K562 (cell line): ENCODE results near the gene PTGIR. TPM values are rescaled to one million over a fixed set of nuclear protein-coding genes. Genes with fewer than 3 reads are reported as not detected.

Experiments used
- ATAC-seq: fragments of 200-7000 bp; cut with Tn5 transposase; 3 replicates; pipeline ENCODE4 v1.9.1; 2020; ENCODE audit warnings: moderate library complexity
- BruUV-seq: library from RNA; stranded (reverse); fragments of 400-500 nt; replicated peaks from 2 replicates; lab custom pipeline; 2021; lab: Mats Ljungman, UMichigan
- CTCF ChIA-PET: fragments of 300-600 bp; formaldehyde crosslinking; extraction: SDS; loops from one replicate; lab custom pipeline; 2021; ENCODE audit warnings: low intra/inter-chr PET ratio; lab: Yijun Ruan, JAX
- POLR2A ChIA-PET: fragments of 300-600, 350-650 bp; sonication (Branson Sonifier 250); formaldehyde crosslinking; extraction: SDS; loops from one replicate; lab custom pipeline; 2021; ENCODE audit warnings: antibody characterized with exemption, inconsistent platforms; lab: Yijun Ruan, JAX
- DNase-seq, 4 experiments: peaks; one replicate each; pipeline versions ENCODE4 v3.0.0 to v3.0.0-alpha.2; 2011 to 2018; ENCODE audit warnings: low spot score in 3 of 4, mixed read lengths in 3 of 4; ENCODE audit errors: extremely low read depth in 1 of 4
- FAIRE-seq: peaks from 2 replicates; lab custom pipeline; 2011; peaks lifted over from hg19 to GRCh38; lab: Jason Lieb, UNC
- H2AFZ ChIP-seq: 2 replicates; pipeline ENCODE4 v1.6.0; 2011; ENCODE audit warnings: low read depth, low read length, control low read depth, inconsistent platforms
- H3K27ac ChIP-seq: fragments of 200-600 bp; 3 replicates; pipeline ENCODE4 v1.8.0; 2011; ENCODE audit warnings: low read depth, mild to moderate bottlenecking, control low read depth, inconsistent platforms, low read length, moderate library complexity, mixed read lengths; ENCODE audit errors: extremely low read depth
- H3K27me3 ChIP-seq, 2 experiments: fragments of 300-600 bp in 1 of 2; 2 replicates in 1 of 2; 3 replicates in 1 of 2; pipeline versions ENCODE4 v1.6.0 to v1.8.0; 2011; ENCODE audit warnings: inconsistent platforms in 2 of 2, low read length in 2 of 2, mild to moderate bottlenecking in 1 of 2, mixed read lengths in 1 of 2, moderate library complexity in 1 of 2; ENCODE audit not compliant: control insufficient read depth in 2 of 2, insufficient read depth in 2 of 2
- H3K36me3 ChIP-seq: fragments of 300-600 bp; 3 replicates; pipeline ENCODE4 v1.8.0; 2011; ENCODE audit warnings: mild to moderate bottlenecking, low read length, inconsistent platforms; ENCODE audit not compliant: control insufficient read depth, insufficient read depth
- H3K4me1 ChIP-seq, 2 experiments: fragments of 200-600 bp in 1 of 2; replicated peaks in 1 of 2; 2 replicates in 1 of 2; 3 replicates in 1 of 2; pipeline versions ENCODE4 v1.5.1 to v1.8.0; 2011; ENCODE audit warnings: inconsistent platforms in 2 of 2, low read length in 2 of 2, mild to moderate bottlenecking in 1 of 2, mixed read lengths in 1 of 2, moderate library complexity in 1 of 2; ENCODE audit not compliant: control insufficient read depth in 2 of 2, insufficient read depth in 2 of 2
- H3K4me2 ChIP-seq: 2 replicates; pipeline ENCODE4 v1.6.1; 2011; ENCODE audit warnings: low read length, control low read depth, inconsistent platforms, mixed read lengths; ENCODE audit not compliant: insufficient read depth
- H3K4me3 ChIP-seq: fragments of 200-600 bp; sonication (generic), shearing (Covaris generic); 2 replicates; pipeline ENCODE4 v1.5.1; 2016; ENCODE audit warnings: control low read depth, inconsistent platforms
- H3K79me2 ChIP-seq: fragments of 200-600 bp; 3 replicates; pipeline ENCODE4 v1.8.0; 2011; ENCODE audit warnings: low read length, inconsistent platforms; ENCODE audit not compliant: control insufficient read depth, insufficient read depth
- H3K9ac ChIP-seq, 2 experiments: 2 replicates each; pipeline versions ENCODE4 v1.6.0 to v1.6.1; 2011; ENCODE audit warnings: low read depth in 2 of 2, low read length in 2 of 2, control low read depth in 1 of 2, inconsistent platforms in 1 of 2, mild to moderate bottlenecking in 1 of 2, mixed read lengths in 1 of 2; ENCODE audit not compliant: insufficient read depth in 1 of 2
- H3K9me1 ChIP-seq: one replicate; pipeline ENCODE4 v1.6.0; 2011; ENCODE audit warnings: inconsistent platforms, mild to moderate bottlenecking, low read length, moderate library complexity; ENCODE audit not compliant: control insufficient read depth, insufficient read depth
- H3K9me3 ChIP-seq: replicated peaks from 2 replicates; pipeline ENCODE4 v1.5.1; 2011; ENCODE audit warnings: low read depth, low read length, inconsistent platforms; ENCODE audit not compliant: control insufficient read depth, insufficient read depth
- H4K20me1 ChIP-seq: replicated peaks from 2 replicates; pipeline ENCODE4 v1.6.1; 2011; ENCODE audit warnings: low read length, inconsistent platforms, mixed read lengths; ENCODE audit not compliant: control insufficient read depth, insufficient read depth
- CEBPB ChIP-seq: fragments of 450-650 bp; IDR thresholded peaks from 2 replicates; pipeline ENCODE4 v1.6.1; 2016; ENCODE audit warnings: missing genetic modification characterization, missing compliant biosample characterization
- HDGF ChIP-seq: fragments of 450-650 bp; IDR thresholded peaks from 2 replicates; pipeline ENCODE4 v1.6.1; 2016
- HNRNPL ChIP-seq: fragments of 200-400 bp; formaldehyde crosslinking; IDR thresholded peaks from 2 replicates; pipeline ENCODE4 v1.6.1; 2017; ENCODE audit warnings: low read depth, mild to moderate bottlenecking, low read length
- NCOA6 ChIP-seq: fragments of 450-650 bp; IDR thresholded peaks from 2 replicates; pipeline ENCODE4 v1.6.1; 2017; ENCODE audit warnings: mild to moderate bottlenecking
- NELFE ChIP-seq: IDR thresholded peaks from 2 replicates; pipeline ENCODE4 v1.6.1; 2011; ENCODE audit warnings: mild to moderate bottlenecking; ENCODE audit not compliant: insufficient read depth, insufficient read length
- POU5F1 ChIP-seq: fragments of 150-350 bp; IDR thresholded peaks from 2 replicates; pipeline ENCODE4 v1.6.1; 2014; ENCODE audit warnings: borderline replicate concordance, low read length, low read depth, mild to moderate bottlenecking; ENCODE audit not compliant: partially characterized antibody
- RBM34 ChIP-seq: fragments of 200-400 bp; formaldehyde crosslinking; IDR thresholded peaks from 2 replicates; pipeline ENCODE4 v1.6.1; 2018; ENCODE audit warnings: low read length, borderline replicate concordance; ENCODE audit not compliant: insufficient read depth
- SP1 ChIP-seq: sonication (generic); formaldehyde crosslinking; IDR thresholded peaks from 2 replicates; pipeline ENCODE4 v1.8.1; 2022; ENCODE audit warnings: mild to moderate bottlenecking, missing genetic modification reagents
- THRB ChIP-seq: fragments of 450-650 bp; formaldehyde crosslinking; conservative IDR thresholded peaks from 2 replicates; pipeline ENCODE4 v1.4.0; 2022; ENCODE audit warnings: mild to moderate bottlenecking, missing genetic modification characterization
- UBTF ChIP-seq, 2 experiments: IDR thresholded peaks; 2 replicates each; pipeline ENCODE4 v1.6.1; 2012; ENCODE audit warnings: improper control_type of control experiment in 2 of 2, low read depth in 2 of 2, low read length in 2 of 2, borderline replicate concordance in 1 of 2
- ZBTB1 ChIP-seq: sonication (generic); formaldehyde crosslinking; IDR thresholded peaks from 2 replicates; pipeline ENCODE4 v1.8.1; 2023; ENCODE audit warnings: missing genetic modification reagents, low read depth, mild to moderate bottlenecking, borderline replicate concordance
- ZBTB26 ChIP-seq: fragments of 450-650 bp; formaldehyde crosslinking; IDR thresholded peaks from 2 replicates; pipeline ENCODE4 v1.4.0; 2022; ENCODE audit warnings: missing genetic modification characterization
- ZBTB9 ChIP-seq: fragments of 450-650 bp; formaldehyde crosslinking; IDR thresholded peaks from 2 replicates; pipeline ENCODE4 v1.4.0; 2020; ENCODE audit warnings: mild to moderate bottlenecking, moderate library complexity
- ZNF3 ChIP-seq: fragments of 250-450 bp; sonication (Bioruptor Pico); IDR thresholded peaks from 2 replicates; pipeline ENCODE4 v1.5.0; 2021; ENCODE audit warnings: mild to moderate bottlenecking, moderate library complexity
- WGBS: fragments of 100-300 bp; shearing (Covaris generic); methylation state at CpG from one replicate; pipeline ENCODE4 v1.1.6; 2016; ENCODE audit warnings: low coverage, mixed read lengths; ENCODE audit not compliant: insufficient coverage; ENCODE audit errors: missing lambda C conversion rate; 5-methylcytosine and 5-hydroxymethylcytosine counted together
- in situ Hi-C: fragments of 300-500 bp; cut with MboI; formaldehyde crosslinking; loops from 4 replicates; pipeline ENCODE4 v1.15.0; 2018; ENCODE audit warnings: inconsistent platforms, mixed read lengths
- intact Hi-C: fragments of 100-400 bp; cut with micrococcal nuclease; formaldehyde crosslinking; loops from 2 replicates; pipeline ENCODE4 v1.14.2; 2022
- polyA plus RNA-seq, 8 experiments: library from polyadenylated mRNA; depleted of rRNA in 4 of 8; stranded (reverse) in 5 of 8; unstranded in 3 of 8; fragments of >200 nt; fragmentation: Nextera tagmentation in 2 of 8; fragmentation: Illumina TruSeq in 1 of 8; extraction: Ambion mirVana in 2 of 8; extraction: Trizol in 1 of 8; gene quantifications; 2 replicates each; pipeline versions ENCODE4 v1.2.1 to v1.2.3, GENCODE V29; 2011 to 2014; ENCODE audit warnings: inconsistent platforms in 1 of 8, missing spikeins in 1 of 8
- total RNA-seq, 7 experiments: library from RNA; depleted of rRNA in 6 of 7; stranded (reverse); fragments of >200 nt in 6 of 7; fragmentation: Illumina TruSeq in 2 of 7; extraction: Trizol in 2 of 7; gene quantifications; 2 replicates each; pipeline versions ENCODE4 v1.2.1 to v1.2.3, GENCODE V29; 2011 to 2021; ENCODE audit warnings: low replicate concordance in 1 of 7

The PTGIR gene
- total and polyA plus RNA-seq, 9 of the 15 experiments (the other 6 are each of a cell fraction or from before 2014, with no cell fraction given): 0.11 to 3.4 (median 1.1) TPM; not detected in 1

GRCh38 chr19:46610851-46611770 is 13.8 kb downstream of the PTGIR start:
- H3K4me3 ChIP-seq: no peak overlapping the region
- H3K9me1 ChIP-seq: no peaks in the 10 kb centered on the region
- BruUV-seq: no TSS peak
- DNase-seq: no peak
- WGBS: 64% methylated on average over 16 of the region's 17 CpGs
- H3K9me3 ChIP-seq: no peaks in the 10 kb centered on the region
- ATAC-seq: peak; percentile 47
- in situ Hi-C loops (loop anchor here (5.0 kb wide), 1 partner anchor 51 kb away; the partner anchor contains the start of gene DACT3), intact Hi-C loops (no loop called here)
- H3K36me3 ChIP-seq: peaks cover 45% of the 10 kb centered on the region; the same call in 2 of the 3 replicates
- H3K9ac ChIP-seq: peak overlapping the region in 1 of 2 experiments; percentile 48; a peak in 2 of 4 replicates
- no peak overlapping the region for H2AFZ ChIP-seq
- no peak overlapping the region for H3K4me2 ChIP-seq
- 0 out of 2 replicates have a peak, but pooled peaks cover 12% of the 10 kb centered on the region for H4K20me1 ChIP-seq
- POLR2A ChIA-PET: interaction anchor here (2.3 to 2.9 kb wide), 3 partner anchors 9 to 51 kb away, joined by 8 to 30 read pairs (median 10); partner anchors contain the start of genes CALM3 and DACT3
- H3K4me1 ChIP-seq: peaks cover 0 to 10% of the 10 kb centered on the region in 2 experiments; a peak in 1 of 5 replicates
- FAIRE-seq: no peak
- CTCF ChIA-PET: no interaction called here
- H3K27me3 ChIP-seq: no peaks in the 10 kb centered on the region
- no peaks in the 10 kb centered on the region for H3K79me2 ChIP-seq
- no peak overlapping the region for H3K27ac ChIP-seq
- TF ChIP-seq ZBTB26 (CRISPR knock-in tag): no peak
- TF ChIP-seq POU5F1: no peak
- TF ChIP-seq THRB: 0 out of 2 replicates have a peak, but pooled peaks have one; percentile 5
- no peak for TF ChIP-seq HDGF
- TF ChIP-seq NCOA6: no peak
- no peak for TF ChIP-seq HNRNPL
- no peak for TF ChIP-seq ZNF3 (CRISPR knock-in tag)
- TF ChIP-seq CEBPB (tag): no peak
- no peak for TF ChIP-seq NELFE
- TF ChIP-seq ZBTB1 (CRISPR knock-in tag): 0 out of 2 replicates have a peak, but pooled peaks have one; percentile 29
- no peak for TF ChIP-seq ZBTB9
- TF ChIP-seq SP1 (CRISPR knock-in tag): no peak
- no peak for TF ChIP-seq RBM34
- TF ChIP-seq UBTF (IDR thresholded peaks at IDR 0.05; ENCODE audit: borderline replicate concordance in 1 of 2, low read depth in 2 of 2, low read length in 2 of 2): no peak
